IPS DF 19.7 (cell line): Measurements from ENCODE around the gene RBMS1.

Experiments
- DNase-seq: peaks from one replicate; pipeline ENCODE4 v3.0.0-alpha.2; 2013; ENCODE audit warnings: low read depth, low spot score

Gene RBMS1

DNA sequence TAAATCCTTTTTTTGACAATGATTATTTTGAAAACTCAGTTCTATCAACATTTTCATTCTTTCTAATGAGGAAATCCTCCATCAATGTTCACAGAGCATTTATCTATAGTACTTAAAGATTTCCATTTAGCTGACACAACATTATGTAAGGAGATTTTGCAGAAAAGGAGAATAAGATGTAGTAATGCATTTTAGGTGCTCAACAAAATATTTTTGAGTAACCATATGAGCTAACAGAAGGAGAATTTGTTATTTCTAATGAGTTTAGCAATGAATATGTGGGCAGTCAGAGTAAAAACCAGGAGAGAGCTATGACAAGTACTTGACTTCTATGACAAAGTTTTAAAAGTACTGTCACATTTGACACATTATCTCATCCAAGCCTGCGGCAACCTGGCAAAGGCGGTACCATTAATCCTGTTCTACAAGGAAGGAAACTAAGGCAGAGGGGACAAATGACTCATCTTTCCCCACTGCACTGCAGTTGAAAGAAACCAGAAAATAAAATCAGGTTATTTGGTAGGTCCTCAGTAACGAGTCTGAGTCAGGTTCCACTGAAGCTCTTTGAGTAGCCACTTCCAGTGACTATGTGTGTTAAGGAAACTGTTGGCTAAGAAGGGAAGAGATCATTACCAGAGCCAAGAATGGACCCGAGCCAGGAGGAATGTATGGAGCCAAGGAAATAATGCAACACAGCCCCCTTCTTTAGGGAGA is 159.4 kb downstream of the RBMS1 start:
- no peak for DNase-seq

DNA sequence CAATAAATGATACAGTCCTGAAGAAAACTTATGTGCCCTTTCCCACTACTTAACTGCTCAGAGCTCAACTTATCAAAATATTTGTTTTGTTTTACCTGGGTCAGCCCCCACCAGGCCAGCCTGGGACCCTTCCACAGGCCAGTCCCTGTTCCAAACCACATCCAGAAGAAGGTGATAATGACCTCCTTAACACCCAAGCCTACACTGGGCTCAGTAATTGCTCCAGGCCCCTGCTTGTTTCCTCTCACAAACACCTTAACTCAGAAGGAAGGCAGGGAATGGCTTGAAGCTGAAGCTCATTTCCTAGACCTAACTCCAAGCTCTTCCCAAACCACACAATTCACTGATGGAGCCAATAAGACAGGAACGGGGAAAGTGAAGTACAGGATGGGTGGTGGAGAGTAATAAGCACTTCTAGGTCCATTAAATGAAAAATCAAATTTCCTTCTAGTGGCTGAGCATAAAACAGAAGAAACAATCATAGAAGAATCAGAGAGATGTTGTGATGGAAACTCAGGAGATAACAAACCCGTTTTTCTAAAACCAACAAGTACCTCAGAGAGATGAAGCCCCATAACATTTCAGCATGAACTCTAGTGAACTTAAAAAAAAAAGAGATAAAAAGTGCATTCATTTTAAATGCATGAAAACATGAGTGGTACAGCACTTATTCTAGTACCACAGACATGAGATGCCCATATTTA is 160.1 kb downstream of the RBMS1 start:
- no peak for DNase-seq

DNA sequence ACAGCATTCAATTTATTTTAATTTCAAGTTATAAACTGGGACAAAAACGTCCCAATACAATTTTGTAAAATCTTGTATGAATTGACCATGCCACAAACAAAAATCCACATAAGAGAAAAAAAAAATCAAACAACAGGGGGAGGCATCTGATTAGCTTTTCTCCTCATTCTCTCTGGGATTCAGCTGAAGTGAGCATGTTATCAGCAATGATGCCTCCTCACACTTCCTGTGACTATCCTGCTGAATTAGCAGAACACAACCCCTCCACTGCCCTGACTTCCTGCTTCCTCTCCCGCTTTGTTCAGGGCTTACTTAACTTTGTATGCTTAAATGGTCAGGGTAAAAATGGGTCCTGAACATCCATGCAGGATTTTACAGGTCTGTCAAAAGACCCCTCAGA is 161.3 kb downstream of the RBMS1 start:
- DNase-seq, result no peak

DNA sequence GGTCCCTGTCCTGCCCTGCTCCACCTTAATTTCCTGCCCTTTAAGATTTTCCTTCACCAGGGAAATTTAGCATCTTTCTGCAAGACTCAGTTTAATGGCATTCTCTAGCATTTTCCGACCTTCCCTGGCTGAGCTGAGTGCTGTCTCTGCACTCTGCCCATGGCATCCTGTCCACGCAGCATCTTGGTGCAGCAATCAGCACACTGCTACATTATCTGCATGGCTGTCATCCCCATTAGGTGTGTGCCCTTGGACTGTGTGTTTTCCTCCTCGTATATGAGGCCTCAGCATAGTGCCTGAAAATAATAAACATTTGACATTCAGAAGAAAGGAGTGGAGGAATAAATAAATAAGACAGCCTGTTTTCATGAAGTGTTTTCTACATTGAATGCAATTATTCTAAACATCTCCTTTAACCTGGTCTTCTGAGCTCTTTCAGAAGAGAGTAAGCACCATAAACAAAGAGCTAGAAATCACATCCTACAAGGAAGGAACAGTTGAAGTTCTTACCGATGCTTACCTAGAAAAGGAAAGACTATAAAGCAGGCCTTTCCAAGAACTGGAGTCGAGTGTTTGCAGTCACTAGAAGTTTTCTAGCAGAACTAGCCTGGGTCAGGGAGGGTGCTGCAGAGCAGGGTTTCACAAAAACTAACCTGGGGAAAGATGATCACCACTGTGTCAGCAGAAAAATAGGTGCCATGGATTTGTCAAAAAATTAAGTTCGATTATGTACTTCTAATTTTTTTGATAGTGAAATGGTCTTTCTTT is 162.2 kb downstream of the RBMS1 start:
- DNase-seq, result no peak

DNA sequence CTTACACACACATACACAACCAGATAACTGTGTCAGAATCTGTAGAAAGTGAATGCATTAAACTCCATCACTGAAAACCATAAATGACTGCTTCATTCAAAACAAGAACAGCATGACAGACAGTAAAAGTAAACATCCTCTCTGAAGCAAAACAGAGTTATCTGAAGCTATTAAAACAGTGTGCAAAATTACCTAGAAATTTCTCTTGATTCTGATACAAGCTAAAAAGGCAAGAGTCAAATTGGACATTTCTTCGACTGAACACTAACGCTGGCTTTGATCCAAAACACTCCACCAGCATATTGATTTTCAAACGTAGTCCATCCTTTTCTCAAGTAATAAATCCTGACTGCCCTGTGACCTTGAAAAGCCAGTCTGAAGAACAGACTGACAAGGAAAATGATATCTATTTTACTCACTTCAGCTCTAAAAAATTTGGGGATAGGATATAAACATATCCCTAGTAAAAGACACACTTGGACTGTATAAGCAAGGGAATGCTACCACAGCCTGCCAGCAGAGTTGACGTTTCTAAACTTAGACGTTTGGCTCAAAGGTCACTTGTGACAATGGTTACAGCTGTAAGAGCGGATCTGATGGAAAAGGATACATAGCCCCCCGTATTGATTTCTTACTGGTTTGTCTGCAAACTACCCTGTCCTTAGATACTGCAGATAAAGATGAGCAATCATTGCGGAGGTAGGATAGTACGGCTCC is 164.6 kb downstream of the RBMS1 start:
- DNase-seq, result no peak

DNA sequence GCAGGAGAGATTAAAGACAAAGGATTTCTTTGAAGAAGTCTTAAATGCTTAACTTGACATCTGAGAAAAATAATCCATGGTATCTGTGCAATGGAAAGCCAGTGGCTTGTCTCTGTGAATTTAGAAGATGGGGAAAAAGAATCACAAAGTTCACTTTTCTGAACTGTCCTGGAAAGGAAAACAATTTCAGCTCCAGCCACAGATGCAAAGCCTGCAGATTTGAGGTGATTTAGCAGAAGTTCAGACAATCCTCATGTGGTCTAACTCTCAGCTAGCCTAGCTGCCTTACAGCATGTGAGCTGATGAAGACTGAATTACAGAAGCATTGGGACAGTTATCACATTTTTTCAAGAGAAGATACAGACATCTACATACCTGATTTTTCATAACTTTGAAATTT is 166.8 kb downstream of the RBMS1 start:
- DNase-seq, result no peak

DNA sequence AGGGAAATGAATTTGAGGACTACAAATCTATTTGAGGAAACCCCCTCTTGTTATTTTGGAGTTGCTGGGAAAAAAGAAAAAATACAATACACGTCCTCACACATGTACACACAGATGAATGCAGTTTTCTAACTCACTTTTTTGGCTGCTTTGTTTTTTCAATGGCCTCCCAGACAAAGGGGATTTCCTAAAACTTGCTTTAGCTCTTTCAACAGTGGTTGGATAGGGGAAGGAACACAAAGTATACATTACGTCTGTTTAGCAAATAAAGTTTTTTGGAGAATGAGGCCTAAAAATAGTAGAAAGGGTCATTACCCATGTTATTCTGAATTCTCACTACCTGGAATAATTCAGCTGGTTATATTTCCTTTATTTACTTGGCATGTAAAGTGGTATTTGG is 168.2 kb downstream of the RBMS1 start:
- no peak for DNase-seq

DNA sequence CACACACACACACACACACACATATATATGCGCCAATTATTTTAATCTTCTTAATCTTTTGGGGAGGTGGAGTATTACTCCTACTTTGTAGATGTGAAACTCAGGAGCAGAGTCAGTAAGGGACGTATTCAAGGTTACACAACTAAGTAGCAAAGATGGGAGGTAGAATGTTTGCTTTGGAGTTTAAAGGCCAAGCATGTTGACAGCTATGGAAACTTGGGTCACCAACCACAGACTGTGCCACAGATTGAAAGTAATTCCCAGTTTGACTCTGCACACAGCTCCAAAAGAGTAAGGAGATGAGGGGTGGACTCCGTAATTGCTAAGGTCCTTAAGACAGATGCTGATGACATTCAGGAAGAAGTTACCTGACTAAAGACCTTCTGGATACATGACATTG is 168.7 kb downstream of the RBMS1 start:
- DNase-seq, result no peak

DNA sequence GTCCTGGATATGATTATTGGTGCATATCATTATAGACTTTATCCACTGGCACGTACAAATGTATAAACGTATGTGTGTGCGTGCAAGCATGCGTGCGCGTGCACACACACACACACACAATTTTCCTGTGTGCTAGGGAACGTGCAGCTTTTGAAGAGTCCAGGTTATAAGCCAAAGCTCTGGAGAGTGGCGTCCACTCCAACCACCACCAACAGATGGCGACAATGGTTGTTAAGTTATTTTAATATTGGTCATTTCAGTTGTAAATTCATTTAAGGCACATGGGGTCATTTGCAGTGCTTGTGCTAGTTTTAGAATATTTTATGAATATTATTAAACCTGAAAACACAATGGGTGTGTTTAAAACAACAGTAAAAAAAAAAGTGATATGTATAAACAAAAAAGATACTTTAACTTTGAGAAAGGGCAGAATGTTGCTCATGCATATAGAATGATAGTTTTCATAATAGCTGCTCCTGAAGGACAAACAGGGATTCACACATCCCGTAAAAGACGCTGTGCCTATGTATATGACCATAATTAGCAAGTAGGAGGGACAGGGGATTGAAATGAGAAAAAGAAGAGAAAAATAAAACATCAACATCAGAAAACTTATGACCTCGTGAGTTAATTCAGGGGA is 169.3 kb downstream of the RBMS1 start:
- DNase-seq, result no peak

DNA sequence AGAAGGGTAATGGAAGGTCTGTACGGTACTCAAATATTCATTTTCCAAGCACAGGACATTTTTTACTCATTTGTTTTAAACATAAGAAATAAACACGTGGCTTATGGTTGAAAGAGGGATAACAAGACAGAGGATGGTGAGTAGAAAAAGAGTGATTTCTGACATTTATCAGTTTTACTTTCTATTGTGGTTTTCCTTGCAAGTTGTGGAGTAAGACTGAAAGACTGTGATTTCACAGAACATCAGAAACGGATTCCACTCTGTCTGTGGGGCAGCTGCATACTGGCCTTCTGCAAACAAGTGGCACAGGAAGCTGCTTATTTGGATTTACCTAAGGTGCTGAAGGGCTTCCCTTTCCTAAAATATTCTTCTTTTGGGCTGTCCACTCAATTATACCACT is 171.3 kb downstream of the RBMS1 start:
- no peak for DNase-seq

DNA sequence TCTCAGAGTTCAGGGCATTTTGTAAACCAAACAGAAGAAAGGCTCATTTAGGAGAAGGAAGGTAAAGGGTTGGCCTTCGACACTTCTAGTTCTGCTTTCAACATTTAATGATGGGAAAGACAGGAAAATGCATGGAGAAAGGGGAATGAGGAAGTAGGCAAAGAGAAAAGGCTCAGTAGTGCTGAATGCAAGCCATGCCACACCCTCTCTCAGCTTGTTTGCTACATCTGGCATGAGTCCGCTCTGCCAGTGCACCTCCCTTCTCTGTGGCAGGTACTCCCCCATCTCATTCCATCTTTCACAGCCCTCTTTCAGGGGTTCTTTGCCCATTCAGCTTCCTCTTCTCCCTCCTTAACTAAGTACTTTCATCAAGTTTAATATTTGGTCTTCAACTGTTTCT is 172.6 kb downstream of the RBMS1 start:
- DNase-seq, result no peak

DNA sequence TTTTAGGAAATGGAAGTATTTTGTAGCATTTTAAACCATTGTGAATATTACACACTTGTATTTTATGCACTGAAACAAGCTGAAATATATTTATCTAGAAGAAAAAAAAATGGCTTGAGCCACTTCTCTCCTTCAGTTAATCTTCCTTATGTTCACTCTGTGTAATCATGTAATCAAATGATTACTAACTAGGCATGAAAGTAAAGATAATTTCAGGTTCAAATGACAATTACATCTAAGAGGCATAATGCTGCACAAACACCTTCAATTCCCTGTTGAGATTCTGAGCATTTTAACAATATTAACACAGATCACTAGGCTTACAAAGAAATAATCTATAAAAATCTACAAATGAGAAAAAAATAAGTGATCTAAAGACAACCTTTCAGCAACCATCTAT is 173.9 kb downstream of the RBMS1 start:
- no peak for DNase-seq

DNA sequence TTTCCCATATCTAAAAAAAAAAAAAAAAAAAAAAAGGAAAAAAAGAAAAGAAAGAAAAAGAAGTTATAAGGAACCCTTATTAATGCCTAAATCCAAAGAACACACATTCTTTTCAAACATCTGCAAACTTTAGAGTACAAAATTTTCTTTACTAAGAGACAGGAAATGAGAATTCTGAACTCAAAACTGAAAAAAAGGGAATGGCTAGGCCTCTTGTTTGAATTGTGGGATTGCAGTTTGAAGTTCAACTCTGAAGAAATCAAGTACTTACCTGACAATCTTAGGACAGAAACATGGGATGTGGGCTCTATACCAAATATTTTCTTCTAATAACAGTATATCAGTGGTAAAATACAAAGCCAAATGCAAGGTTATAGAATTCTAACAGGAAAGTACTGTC is 175.4 kb downstream of the RBMS1 start:
- DNase-seq, result no peak

DNA sequence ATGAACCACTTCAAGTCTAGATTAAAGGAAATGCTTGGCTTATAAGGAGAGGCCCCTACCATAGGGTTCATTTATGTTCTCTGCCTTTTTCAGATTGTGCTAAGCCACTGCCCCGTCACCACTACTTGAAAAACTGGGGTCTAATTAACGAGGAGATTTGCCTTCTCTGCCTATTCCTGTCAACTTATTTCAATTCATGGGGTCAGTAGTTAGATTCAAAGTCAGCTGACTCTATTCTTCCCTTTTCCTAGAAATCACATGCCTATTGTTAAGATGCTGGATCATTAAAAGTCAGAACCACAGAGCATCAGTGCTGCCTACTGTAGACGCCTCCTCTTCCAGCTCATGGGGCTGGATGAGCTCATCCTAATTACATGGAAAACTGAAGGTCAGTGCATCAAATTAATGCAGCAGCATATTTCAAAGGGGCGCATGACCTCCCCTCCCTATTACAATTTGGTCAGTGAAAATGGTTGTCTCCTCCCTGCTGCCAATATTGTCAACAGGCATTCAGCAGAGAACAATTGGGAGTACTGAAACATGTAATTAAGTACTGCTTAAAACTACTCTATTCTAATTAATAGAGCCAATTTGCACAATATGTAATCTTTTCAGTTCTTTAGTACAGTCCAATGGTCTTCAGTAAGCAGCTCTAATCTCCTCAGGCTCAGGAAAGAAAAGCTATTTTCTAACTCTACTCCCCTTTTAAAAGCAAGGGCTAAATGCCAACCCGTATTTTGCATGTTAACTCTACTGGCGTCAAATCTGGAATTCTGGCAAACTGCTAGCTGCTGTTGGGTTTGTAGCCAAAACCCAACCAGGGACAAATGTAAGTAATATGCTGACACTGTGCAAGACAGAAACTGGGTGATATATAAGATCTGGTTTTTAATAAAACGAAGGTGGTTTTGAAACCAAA is 176.2 kb downstream of the RBMS1 start:
- DNase-seq, result no peak

DNA sequence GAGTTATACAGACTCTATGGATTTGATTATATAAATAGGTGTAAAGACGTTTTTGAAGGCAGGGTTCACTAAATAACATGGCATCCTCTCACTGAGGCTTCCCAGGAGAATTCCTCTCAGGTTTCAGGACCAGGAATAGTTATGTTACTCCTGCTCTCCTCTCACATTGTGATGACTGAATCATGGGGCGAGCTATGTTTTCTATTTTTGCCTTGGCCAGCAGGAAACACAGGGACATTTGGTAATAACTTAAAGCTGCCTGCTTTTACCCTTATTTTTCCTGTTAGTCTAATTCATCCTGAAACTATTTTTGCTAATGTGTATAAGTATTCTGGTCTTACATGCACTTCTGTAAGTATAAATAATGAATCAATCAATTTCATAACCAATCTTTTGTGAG is 178.3 kb downstream of the RBMS1 start:
- DNase-seq, result no peak

DNA sequence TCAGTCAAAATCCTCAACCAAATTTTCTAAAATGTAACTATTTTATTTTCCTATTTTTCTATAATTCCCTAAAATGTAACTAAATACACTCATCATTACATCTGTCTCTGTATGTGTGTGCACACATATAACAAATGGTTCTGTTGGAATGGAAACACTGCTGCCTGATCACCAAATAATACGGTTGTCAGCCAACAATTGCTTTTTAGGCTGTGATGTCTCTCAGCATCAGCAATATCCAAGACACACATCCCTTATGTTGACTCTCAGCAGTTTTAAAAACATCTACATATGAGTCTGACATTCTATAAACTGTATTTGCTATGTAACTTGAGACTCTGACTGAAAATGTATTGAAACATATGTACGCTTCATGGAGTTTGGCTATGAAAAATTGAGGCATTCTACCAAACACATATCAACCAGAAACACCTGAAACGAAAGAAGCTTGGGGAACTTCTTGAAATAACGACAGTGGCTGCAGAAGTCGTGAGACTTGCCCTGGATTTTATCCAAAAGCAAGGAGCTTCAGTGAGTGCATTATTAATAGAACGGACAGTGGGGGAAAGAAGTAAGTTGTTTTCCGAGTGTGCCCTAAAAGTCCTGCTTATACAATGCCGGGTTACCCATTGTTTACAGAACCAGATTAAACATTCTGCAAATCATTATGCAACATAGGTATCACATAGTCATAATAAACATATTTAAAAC is 183.3 kb downstream of the RBMS1 start:
- no peak for DNase-seq

DNA sequence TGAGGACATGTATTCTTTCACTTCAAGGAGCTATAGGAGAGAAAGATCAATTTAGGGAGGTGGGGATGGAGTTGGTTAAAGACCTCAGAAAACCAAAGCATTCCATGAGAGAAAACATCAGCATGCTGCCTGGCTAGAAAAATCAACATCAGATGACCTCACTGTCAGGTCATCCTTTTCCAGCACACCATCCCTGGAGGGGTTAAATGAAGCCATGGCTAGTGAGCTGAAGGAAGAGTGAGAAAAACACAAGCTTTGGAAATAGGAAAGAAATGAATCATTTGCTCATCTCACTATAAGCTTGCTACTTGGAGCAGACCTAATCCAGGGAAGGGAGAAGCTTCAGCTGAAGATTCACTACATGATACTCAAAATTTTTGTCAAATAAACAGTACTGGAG is 184.0 kb downstream of the RBMS1 start:
- no peak for DNase-seq

DNA sequence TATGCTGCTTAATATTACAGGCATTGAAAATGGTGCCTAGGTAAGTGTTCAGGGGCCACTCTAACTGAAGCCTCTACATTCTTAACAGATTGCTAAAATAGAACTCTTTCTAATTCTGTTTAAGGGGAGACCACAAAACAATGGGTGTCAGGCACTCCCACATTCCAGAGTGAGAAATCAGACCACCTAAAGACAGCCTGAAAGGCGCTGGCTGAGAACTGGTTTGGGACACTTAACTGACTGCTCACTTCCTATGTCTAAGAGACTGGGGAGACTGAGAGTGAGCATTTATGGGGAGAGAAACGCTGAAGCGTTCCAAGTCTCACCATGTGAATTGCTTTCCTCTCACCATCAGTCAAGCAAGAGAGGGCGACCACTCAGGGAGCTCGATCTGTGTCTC is 184.7 kb downstream of the RBMS1 start:
- no peak for DNase-seq

DNA sequence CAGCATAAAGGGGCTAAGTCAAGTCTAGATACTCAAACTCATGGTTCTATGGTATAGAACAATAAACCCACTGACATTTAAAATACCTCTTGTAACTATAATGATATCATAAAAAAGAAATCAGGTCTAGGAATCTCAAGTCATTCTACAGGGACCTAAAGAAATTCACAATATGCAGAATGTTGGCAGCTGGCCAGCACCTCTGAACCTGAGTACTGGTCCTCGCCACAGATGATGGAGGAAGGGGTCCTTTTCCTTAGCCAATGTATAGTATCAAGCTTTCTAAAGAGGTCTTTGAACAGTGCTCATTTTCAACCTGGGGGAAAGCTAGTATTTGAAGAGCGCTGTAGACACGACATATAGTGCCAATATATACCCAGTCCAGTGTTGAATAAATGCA is 185.1 kb downstream of the RBMS1 start:
- no peak for DNase-seq

DNA sequence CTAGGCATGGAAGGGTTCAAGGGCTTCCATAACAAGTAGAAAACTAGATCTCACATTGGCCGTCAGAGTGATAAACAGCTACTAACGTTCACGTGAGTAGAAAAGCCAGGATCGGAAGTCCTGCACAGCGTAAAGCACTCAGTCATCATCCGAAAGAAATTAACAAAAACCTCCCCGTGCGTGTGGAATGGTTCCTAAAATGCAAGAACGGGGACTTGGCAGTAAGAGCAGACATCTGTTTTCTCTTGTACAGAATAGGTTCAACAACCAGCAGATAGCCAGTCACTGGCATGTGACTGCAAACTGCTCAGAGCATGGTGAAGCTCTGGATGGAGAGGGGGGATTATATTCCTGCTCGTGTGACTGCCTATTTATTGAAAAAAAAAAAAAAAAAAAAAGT is 186.6 kb downstream of the RBMS1 start:
- DNase-seq, result no peak
